HG03025 (cell line): ENCODE measurements around the gene GALNT18.
A peak's percentile ranks its signal among the peaks of the same experiment; 100 is the strongest.

ENCODE experiments used
- ATAC-seq: cut with Tn5 transposase; IDR thresholded peaks from one replicate; pipeline ENCODE4 v1.9.1; 2021; ENCODE audit warnings: mild to moderate bottlenecking, moderate library complexity; ENCODE audit not compliant: unreplicated experiment, low FRiP score

The GALNT18 gene

DNA sequence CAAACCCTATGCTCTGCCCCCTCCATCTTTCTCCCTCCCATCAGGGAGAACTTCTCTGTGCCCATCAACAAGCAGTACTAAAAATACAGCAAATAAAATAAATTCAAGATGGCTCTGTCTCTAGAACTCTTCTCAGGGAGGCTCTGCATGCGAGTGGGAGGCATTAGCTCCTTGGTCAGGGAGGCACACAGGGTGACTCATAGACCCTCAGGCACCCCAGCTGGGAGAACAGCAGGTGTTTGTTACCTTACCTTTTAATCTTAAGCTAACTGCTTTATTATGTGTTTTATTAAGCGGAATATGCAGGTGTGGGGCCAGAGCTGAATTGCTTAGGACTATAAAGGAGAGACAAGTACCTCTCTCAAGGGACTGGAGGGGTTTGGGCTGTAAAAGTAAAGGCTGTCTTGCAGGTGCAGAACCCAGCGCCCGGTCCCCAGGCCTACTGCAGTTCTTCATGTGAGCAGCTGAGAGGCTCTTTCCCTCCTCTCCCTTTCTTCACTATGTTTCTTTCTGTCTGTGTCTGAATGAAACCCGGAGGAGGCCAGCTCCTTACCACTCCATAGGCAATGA lies 289.6 kb downstream of the GALNT18 start:
- no peak for ATAC-seq

- no peak for ATAC-seq
Measured at GRCh38 chr11:11329062-11329806, 292.6 kb downstream of the GALNT18 start.

DNA sequence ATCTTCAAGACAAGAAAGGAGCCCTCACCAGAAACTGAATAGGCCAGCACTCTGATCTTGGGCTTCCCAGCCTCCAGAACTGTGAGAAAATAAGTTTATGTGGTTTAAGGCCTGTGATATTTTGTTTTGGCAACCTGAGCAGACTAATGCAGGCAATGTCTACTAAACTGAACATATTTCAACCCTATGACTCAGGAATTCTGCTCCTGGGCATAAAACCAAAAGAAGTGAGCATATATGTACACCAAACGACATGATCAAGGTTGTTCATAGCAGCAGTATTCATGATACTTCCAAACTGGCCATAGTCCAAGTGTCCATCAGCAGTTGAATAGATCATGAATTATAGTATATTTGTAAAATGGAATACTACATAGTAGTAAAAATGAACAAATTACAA lies 297.7 kb downstream of the GALNT18 start:
- no peak for ATAC-seq

- no peak for ATAC-seq
Measured at GRCh38 chr11:11322101-11322500, 299.7 kb downstream of the GALNT18 start.

- no peak for ATAC-seq
Measured at GRCh38 chr11:11320825-11321224, 301.0 kb downstream of the GALNT18 start.

GRCh38 chr11:11318961-11319360 lies 302.8 kb downstream of the GALNT18 start:
- ATAC-seq = peak; percentile 87

- no peak for ATAC-seq
Measured at GRCh38 chr11:11318461-11318860, 303.3 kb downstream of the GALNT18 start.

DNA sequence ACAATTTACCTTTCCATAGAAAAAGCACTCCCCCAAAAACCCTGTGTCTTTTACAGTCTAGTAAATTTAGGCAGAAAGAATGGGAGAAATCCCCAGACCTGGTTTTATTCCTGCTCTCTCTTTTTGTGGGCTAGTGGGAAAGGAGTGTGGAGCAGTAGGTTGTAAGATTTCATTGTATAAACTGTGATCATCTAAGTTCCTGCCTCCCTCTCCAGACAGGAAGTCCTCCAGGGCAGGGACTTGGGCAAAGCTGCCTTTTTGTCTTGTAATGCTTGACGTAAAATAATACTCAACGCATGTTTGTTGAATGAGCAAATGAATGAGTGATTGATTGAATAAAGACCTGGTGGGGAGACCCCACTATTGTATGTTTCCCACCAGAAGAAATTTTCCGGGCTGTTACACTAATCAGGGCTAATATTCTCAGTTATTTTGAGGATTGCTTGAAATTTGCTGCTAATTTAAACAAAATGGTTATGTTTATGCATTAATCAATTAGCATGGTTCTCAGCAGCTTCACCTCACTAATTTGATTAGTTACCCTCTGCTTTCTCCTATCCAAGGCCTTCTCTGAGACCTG lies 305.1 kb downstream of the GALNT18 start:
- no peak for ATAC-seq

GRCh38 chr11:11313902-11314692 lies 307.7 kb downstream of the GALNT18 start:
- no peak for ATAC-seq

DNA sequence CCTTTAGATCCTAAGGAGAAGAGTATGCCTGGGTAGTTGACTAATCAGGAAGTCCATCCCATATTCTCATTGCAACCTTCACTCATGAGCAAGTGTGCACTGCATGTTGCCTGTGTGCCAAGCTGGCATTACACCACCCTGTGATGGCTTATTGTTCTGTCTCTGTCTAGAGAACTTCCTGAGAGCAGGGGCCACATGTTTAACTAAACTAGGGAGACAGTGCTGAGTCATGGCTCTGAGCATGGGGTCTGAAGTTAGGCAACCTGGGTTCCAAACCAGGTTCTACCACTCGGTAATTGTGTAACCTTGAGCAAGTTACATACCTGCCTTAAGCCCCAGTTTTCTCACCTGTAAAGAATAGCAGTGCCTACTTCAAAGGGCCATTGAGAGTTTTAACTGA lies 308.4 kb downstream of the GALNT18 start:
- no peak for ATAC-seq

- ATAC-seq = no peak
Measured at GRCh38 chr11:11312738-11313137, 309.1 kb downstream of the GALNT18 start.

DNA sequence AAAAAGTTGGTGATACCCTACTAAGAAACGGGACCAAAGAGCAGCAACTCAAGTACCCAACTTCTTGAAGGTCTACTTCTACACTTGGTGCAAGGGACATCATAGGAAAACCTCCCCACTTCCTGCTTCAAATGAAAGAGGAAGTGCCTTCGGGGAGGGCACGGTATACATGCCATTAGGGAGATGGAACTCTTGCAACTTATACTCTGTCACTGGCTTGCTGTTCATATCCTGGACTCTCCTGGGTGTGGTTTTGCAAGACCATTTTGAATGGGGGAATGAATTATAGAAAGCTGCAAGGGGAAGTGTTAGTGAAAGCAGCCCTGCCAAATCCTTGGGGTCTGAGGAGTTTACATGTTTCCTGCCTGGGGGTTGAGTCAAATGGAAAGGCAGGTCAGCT lies 310.6 kb downstream of the GALNT18 start:
- no peak for ATAC-seq

- no peak for ATAC-seq
Measured at GRCh38 chr11:11309906-11310305, 311.9 kb downstream of the GALNT18 start.

GRCh38 chr11:11308249-11308648 lies 313.6 kb downstream of the GALNT18 start:
- ATAC-seq = no peak

DNA sequence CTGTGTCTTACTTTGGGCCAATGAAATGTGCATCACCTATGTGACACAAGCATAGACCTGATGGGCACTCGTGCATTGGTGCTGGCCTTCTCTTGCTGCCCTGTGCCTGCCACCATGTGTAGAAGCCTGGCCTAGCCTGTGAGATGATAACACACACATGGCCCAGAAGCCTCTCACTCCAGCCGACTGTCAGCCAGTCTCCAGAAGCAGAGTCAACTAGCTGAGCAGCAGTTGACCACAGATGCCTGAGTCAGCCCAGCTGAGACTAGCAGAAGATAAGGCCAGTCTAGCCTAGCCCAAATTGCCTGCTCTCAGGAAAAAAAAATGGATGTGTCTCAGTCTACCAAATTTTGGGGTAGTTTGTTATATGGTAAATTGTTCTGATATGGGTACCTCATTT lies 314.9 kb downstream of the GALNT18 start:
- no peak for ATAC-seq

DNA sequence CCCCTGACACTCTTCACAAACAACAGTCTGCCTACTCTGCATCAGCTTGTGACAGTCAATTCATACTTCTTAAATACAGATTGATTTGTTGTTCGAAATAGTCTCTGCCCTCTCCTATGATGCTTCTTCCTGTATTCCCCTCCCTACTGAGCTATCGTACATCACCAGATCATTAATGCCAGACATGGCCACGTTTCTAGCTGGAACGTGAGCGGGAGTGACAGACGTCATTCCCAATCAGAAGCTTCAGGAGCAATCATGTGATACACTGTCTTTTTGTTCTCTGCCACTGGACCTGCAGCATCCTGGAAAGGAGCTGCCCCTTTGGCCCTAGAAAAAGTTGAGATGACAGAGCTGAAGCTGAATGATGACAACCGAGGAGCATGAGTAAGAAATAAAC lies 317.3 kb downstream of the GALNT18 start:
- no peak for ATAC-seq

DNA sequence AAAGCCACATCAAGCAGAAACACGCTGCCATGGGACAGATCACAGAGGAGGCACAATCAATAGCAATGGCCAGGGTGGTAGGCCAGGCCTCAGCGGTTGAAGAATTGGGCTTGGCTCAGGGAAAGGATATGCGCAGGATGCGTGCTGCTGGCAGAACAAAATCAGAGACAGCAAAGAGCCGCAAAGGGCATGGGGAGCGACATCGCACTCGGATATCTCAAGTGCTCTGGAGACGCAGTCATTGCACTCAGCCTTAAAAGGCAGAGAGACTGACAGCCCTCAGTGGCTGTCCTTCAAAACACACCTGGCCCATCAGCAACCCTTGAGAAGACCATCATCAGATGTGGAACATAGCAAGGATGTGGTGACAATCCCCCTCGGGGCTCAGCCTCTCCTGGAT lies 319.2 kb downstream of the GALNT18 start:
- no peak for ATAC-seq

DNA sequence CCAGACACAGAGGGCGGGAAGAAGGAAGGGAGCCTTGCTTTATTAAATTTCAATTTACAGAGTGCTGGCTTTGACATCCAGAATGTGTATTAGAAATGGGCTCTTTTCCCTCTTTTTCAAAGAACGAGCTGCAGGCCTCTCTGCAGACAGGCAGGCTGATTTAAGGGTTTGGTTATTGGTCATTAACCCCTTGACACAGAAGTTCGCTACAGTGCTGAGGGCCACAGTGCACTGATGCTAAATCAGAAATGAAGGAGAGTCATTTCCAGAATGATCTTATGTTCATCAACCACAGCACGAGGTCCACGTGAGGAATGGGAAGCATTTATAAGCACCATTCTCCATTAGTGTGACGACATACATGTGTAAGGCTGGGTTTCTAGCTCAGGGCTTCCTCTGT lies 320.6 kb downstream of the GALNT18 start:
- no peak for ATAC-seq

DNA sequence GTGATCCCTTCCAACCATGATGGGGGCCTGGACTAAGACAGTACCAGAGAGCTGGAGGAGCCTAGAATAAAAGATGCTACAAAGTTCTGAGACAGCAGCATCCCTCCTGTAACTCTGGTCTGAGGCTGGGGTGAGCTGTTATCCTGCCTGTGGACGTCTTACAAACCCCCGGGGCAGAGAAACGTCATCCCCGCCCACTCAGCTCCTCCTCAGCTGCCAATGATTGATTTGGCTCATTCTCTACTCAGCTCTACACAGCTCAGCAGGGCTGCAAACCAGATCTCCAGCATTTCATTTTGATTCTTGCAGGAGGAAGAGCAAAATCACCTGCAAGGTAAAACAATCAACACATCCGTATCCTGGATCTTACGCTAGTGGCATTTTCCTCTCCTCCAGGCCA lies 324.2 kb downstream of the GALNT18 start:
- no peak for ATAC-seq

- no peak for ATAC-seq
Measured at GRCh38 chr11:11296434-11296833, 325.4 kb downstream of the GALNT18 start.

GRCh38 chr11:11294551-11294855 lies 327.3 kb downstream of the GALNT18 start:
- ATAC-seq = no peak
